ENCODE data around the gene SEC14L3.

SEC14L3 gene

DNA sequence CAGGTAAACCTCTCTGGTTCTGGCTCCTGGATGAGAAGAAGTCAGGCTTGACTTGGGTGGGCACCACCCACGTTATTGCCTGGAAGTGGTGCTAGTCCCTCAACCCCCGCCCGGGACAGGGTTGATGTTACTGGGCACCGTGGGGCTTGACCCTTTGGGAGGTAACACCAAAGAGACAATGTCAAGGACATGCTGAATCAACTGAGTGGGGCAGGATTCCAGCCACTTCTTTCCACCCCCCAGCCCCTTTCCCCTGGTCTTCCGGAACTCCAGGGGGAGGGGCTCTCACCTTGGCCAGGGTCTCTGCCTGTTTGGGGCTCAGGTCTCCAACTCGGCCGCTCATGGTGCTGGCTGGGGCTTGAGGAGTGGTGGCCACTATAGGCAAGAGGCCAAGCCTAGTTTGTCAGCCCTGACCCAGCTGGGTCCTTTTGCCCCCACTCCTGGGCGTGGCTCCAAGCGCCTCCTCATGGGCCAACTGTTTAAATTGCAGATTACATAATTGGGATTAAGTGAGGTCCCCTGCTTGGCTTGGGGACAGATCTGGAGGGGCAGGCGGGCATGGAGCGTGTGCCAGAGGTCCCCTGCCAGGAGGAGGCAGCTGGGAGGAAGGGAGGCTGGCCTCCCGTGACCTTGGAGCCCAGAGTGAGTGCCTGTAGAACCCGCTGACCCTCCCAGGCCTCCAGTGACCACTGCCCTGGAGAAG is at the start of gene SEC14L3:
SEC14L3 (minus strand) TSS at position 402 of the 703 bp plus-strand sequence; CDS start at position 343, 59 bp downstream.
- no peak within 1 kb of the TSS for H3K4me3 ChIP-seq (ENCODE audit: low read length)
- TF ChIP-seq ZNF274 (IDR thresholded peaks at IDR 0.05; ENCODE audit: low read depth, low read length): no peak

GRCh38 chr22:30519842-30520425 is 48.1 kb upstream of the SEC14L3 start:
- no peak for TF ChIP-seq ZNF274 (IDR thresholded peaks at IDR 0.05; ENCODE audit: low read depth, low read length)
- no peak overlapping the region for H3K4me3 ChIP-seq (ENCODE audit: low read length)

DNA sequence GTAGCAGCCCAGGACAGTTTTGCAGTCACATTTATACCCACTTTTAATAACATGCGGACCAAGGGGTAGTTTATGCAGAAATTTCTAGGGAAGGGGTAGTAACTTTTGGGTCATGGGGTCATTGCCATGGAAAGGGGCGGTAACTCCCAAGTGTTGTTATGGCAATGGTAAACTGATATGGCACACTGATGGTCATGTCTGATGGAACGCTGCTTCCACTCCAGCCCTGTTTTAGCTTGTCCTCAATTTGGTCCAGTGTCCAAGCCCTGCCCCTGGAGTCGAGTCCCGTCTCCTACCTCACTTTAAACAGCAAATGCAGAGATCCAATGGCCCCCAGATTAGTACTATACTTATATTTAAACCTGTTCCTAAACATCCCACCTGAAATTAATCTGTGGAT is 44.9 kb upstream of the SEC14L3 start:
- no peak overlapping the region for H3K4me3 ChIP-seq (ENCODE audit: low read length)
- no peak for TF ChIP-seq ZNF274 (IDR thresholded peaks at IDR 0.05; ENCODE audit: low read depth, low read length)

DNA sequence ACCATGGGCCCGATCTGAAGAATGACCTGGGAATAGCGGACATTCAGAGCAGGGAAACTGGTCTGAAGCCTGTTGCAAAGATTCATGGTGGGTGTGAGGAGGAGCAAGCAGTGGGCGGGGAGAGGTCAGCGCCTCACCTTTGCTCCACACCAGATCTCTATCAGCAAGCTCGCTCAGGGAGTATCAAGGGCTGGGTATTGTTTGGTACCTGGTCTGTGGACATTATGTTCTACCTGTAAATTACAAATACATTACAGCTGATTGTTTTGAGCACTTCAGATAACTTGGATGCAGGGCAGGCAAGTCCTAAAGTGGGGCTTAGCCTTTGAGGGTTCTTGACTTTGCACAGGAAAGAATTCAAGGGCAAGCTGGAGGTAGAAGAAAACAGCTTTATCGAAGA is 44.5 kb upstream of the SEC14L3 start:
- no peak overlapping the region for H3K4me3 ChIP-seq (ENCODE audit: low read length)
- no peak for TF ChIP-seq ZNF274 (IDR thresholded peaks at IDR 0.05; ENCODE audit: low read depth, low read length)

DNA sequence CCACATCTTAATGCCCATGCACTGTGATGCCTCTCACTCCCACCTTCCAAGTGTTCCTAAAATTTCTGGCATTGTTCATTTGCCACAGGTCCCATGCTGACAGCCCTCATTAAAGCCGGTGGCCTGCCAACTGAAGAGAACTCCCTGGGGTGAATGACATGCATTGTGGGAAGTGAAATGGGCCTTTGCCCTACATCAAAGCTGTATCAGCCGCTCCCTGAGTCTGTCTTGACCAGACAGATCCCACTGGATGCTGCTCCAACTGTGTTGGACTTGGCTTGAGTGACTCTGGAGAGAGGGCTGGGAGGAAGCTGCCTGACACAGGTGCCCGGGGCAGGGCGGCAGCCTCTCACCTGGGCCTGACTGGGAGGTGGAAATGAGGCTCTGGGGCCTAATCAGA is 42.4 kb upstream of the SEC14L3 start:
- no peak overlapping the region for H3K4me3 ChIP-seq (ENCODE audit: low read length)
- no peak for TF ChIP-seq ZNF274 (IDR thresholded peaks at IDR 0.05; ENCODE audit: low read depth, low read length)

DNA sequence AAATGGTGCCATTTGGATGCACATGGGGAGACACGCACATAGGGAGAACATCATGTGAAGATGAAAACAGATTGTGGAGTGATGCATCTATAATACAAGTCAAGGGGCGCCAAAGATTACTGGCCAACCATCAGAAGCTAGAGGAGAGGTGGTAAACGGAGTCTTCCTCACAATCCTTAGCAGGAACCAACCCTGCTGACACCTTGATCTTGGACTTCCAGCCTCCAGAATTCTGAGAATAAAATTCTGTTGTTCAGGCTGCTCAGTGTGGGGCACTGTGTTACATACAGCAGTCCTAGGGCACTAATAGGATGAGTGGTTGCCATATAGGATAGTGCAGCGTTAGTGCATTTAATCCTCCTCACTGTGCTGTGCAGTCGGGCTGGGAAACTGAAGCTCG is 41.6 kb upstream of the SEC14L3 start:
- no peak overlapping the region for H3K4me3 ChIP-seq (ENCODE audit: low read length)

GRCh38 chr22:30511911-30512310 is 40.1 kb upstream of the SEC14L3 start:
- H3K4me3 ChIP-seq (ENCODE audit: low read length): no peak overlapping the region
- TF ChIP-seq ZNF274 (IDR thresholded peaks at IDR 0.05; ENCODE audit: low read depth, low read length): no peak

More for the DNA sequence above, 41.6 kb upstream of the SEC14L3 start:
- TF ChIP-seq ZNF274 (IDR thresholded peaks at IDR 0.05; ENCODE audit: low read depth, low read length): no peak

DNA sequence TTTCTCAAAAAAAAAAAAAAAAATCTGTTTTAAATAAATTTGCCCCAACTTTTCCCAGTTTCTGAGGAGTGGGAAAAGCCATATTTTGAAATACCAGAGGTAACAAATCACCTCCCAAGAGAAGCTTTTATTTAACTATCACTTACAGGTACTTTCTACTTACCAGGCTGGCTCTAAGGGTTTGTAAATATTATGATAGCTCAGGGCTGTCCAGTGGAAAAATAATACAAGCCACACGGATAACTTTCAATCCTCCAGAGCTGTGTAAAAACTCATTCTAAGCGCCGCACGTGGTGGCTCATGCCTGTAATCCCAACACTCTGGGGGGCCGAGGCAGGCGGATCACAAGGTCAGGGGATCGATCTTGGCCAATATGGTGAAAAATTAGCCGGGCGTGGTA is 39.3 kb upstream of the SEC14L3 start:
- no peak for TF ChIP-seq ZNF274 (IDR thresholded peaks at IDR 0.05; ENCODE audit: low read depth, low read length)
- no peak overlapping the region for H3K4me3 ChIP-seq (ENCODE audit: low read length)

- no peak for TF ChIP-seq ZNF274 (IDR thresholded peaks at IDR 0.05; ENCODE audit: low read depth, low read length)
- no peak overlapping the region for H3K4me3 ChIP-seq (ENCODE audit: low read length)
These were observed 36.4 kb upstream of the SEC14L3 start for GRCh38 chr22:30508216-30508615.

DNA sequence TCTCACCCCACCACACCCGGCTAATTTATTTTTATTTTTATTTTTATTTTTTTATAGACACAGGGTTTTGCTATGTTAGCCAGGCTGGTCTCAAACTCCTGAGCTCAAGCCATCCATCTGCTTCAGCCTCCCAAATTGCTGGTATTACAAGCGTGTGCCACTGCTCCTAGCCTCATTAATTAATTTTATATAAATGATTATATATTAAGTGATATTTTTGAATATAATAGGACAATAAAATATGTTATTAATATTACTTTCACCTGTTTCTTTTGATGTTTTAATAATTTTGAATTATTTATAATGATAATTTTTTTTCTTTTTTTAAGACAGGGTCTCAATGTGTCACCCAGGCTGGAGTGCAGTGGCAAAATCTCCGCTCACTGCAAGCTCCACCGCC is 35.9 kb upstream of the SEC14L3 start:
- no peak overlapping the region for H3K4me3 ChIP-seq (ENCODE audit: low read length)
- TF ChIP-seq ZNF274 (IDR thresholded peaks at IDR 0.05; ENCODE audit: low read depth, low read length): no peak

- no peak overlapping the region for H3K4me3 ChIP-seq (ENCODE audit: low read length)
- no peak for TF ChIP-seq ZNF274 (IDR thresholded peaks at IDR 0.05; ENCODE audit: low read depth, low read length)
These were observed 34.7 kb upstream of the SEC14L3 start for GRCh38 chr22:30506507-30506968.

DNA sequence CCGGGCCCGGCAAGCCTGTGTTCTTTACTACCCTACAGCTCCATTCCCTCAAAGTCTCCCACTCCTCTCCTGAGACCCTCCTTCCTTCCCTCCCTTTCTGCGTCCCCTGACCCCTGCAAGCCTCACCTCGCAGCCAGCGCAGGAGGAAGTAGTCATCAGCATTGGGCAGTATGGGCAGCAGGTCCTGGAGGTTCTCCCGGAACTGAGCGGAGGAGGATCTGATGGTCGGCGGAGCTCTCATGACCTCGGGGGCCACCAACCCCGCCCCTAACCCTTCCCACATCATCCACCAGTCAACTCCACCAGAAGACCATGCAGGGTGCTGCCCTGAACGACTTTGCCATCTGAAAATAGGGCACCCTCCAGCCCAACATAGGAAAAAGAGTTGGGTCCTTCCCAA is 31.7 kb upstream of the SEC14L3 start:
- no peak for TF ChIP-seq ZNF274 (IDR thresholded peaks at IDR 0.05; ENCODE audit: low read depth, low read length)

DNA sequence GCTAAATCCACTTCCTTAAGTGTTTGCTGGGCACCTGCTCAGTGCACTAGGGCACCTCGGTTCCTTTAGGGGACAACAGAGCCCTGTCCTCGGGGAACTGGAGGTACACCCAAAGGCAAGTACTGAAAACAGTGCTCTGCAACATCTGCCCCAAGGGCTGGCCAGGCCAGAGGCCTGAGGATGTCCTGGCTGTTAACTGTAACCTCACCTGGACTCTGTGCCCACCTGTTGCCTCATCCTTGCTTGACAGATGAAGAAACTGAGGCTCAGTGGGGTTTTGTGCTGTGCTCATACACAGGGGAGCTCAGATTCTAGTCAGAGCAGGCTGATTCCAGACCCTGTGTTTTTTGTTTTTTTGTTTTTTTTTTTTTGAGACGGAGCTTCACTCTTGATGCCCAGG is 31.1 kb upstream of the SEC14L3 start:
- TF ChIP-seq ZNF274 (IDR thresholded peaks at IDR 0.05; ENCODE audit: low read depth, low read length): no peak
- H3K4me3 ChIP-seq (ENCODE audit: low read length): no peak overlapping the region

More for the DNA sequence above, 31.7 kb upstream of the SEC14L3 start:
- no peak overlapping the region for H3K4me3 ChIP-seq (ENCODE audit: low read length)

- TF ChIP-seq ZNF274 (IDR thresholded peaks at IDR 0.05; ENCODE audit: low read depth, low read length): no peak
- no peak overlapping the region for H3K4me3 ChIP-seq (ENCODE audit: low read length)
These were observed 30.3 kb upstream of the SEC14L3 start for GRCh38 chr22:30502153-30502552.

GRCh38 chr22:30500628-30501027 is 28.8 kb upstream of the SEC14L3 start:
- TF ChIP-seq ZNF274 (IDR thresholded peaks at IDR 0.05; ENCODE audit: low read depth, low read length): no peak
- no peak overlapping the region for H3K4me3 ChIP-seq (ENCODE audit: low read length)
